DND-41 (cell line): ENCODE results near the gene SDCBP2.

Source experiments
- ATAC-seq: fragments of 200-7000 bp; cut with Tn5 transposase; 3 replicates; pipeline ENCODE4 v1.9.1; 2021; ENCODE audit warnings: low read depth; ENCODE audit not compliant: insufficient read depth
- DNase-seq: peaks from one replicate; pipeline ENCODE4 v3.0.0-alpha.2; 2020
- H2AFZ ChIP-seq: 2 replicates; pipeline ENCODE4 v1.6.0; 2012; ENCODE audit warnings: low read depth, low read length
- H3K27ac ChIP-seq: 2 replicates; pipeline ENCODE4 v1.5.1; 2012; ENCODE audit warnings: low read length, inconsistent platforms
- H3K27me3 ChIP-seq: fragments of 200-600 bp; sonication (generic); 2 replicates; pipeline ENCODE4 v1.6.0; 2012; ENCODE audit warnings: low read length, mild to moderate bottlenecking, inconsistent platforms; ENCODE audit not compliant: insufficient read depth, poor library complexity
- H3K36me3 ChIP-seq: 2 replicates; pipeline ENCODE4 v1.5.1; 2012; ENCODE audit warnings: low read length, inconsistent platforms; ENCODE audit not compliant: insufficient read depth
- H3K4me1 ChIP-seq: 2 replicates; pipeline ENCODE4 v1.5.1; 2012; ENCODE audit warnings: mild to moderate bottlenecking, low read length; ENCODE audit not compliant: insufficient read depth
- H3K4me2 ChIP-seq: 2 replicates; pipeline ENCODE4 v1.6.0; 2012; ENCODE audit warnings: mild to moderate bottlenecking, moderate library complexity, low read length, inconsistent platforms; ENCODE audit not compliant: insufficient read depth
- H3K4me3 ChIP-seq, 2 experiments: fragments of 200-600 bp in 1 of 2; shearing (Covaris generic) in 1 of 2; 2 replicates each; pipeline ENCODE4 v1.5.1; 2012 to 2016; ENCODE audit warnings: inconsistent platforms in 2 of 2, low read length in 2 of 2, mild to moderate bottlenecking in 2 of 2, low read depth in 1 of 2, moderate library complexity in 1 of 2
- H3K79me2 ChIP-seq: 2 replicates; pipeline ENCODE4 v1.6.0; 2012; ENCODE audit warnings: low read length, inconsistent platforms; ENCODE audit not compliant: insufficient read depth
- H3K9ac ChIP-seq: 2 replicates; pipeline ENCODE4 v1.6.0; 2012; ENCODE audit warnings: low read depth, mild to moderate bottlenecking, inconsistent platforms, low read length, moderate library complexity
- H3K9me3 ChIP-seq: 2 replicates; pipeline ENCODE4 v1.5.1; 2012; ENCODE audit warnings: low read length, moderate library complexity, mild to moderate bottlenecking, inconsistent platforms; ENCODE audit not compliant: insufficient read depth, severe bottlenecking
- H4K20me1 ChIP-seq: 2 replicates; pipeline ENCODE4 v1.6.0; 2012; ENCODE audit warnings: low read length; ENCODE audit not compliant: insufficient read depth
- EZH2 ChIP-seq: IDR thresholded peaks from 3 replicates; pipeline ENCODE4 v1.6.1; 2012; ENCODE audit warnings: borderline replicate concordance, low read depth, mild to moderate bottlenecking, moderate library complexity, low read length, inconsistent platforms; ENCODE audit not compliant: severe bottlenecking
- TF ChIP-seq, protein P1 (sequence below): IDR thresholded peaks from 2 replicates; pipeline ENCODE4 v1.5.1; 2012; ENCODE audit warnings: borderline replicate concordance, low read length, moderate library complexity, mild to moderate bottlenecking; ENCODE audit not compliant: poor library complexity, severe bottlenecking; ENCODE audit errors: extremely low read depth

SDCBP2 gene

DNA sequence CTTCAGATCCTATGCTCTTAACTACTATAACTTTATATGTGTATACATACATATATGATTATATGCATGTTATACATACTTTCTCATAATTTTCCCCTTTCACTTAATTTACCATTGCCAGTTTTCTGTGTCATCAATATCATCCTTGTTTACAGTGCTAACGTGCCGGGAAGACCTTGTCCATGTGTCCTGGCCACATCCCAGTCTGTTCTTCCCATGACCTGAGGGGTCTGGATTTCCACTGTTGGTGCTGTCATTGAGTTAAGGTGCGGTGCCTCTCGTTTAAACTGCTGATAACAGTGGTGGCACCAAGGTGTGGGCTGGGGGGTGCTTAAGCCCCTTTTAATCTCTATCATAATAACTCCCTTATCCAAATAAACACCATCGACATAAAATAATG lies 8.5 kb upstream of the SDCBP2 start:
- TF ChIP-seq, protein P1, sequence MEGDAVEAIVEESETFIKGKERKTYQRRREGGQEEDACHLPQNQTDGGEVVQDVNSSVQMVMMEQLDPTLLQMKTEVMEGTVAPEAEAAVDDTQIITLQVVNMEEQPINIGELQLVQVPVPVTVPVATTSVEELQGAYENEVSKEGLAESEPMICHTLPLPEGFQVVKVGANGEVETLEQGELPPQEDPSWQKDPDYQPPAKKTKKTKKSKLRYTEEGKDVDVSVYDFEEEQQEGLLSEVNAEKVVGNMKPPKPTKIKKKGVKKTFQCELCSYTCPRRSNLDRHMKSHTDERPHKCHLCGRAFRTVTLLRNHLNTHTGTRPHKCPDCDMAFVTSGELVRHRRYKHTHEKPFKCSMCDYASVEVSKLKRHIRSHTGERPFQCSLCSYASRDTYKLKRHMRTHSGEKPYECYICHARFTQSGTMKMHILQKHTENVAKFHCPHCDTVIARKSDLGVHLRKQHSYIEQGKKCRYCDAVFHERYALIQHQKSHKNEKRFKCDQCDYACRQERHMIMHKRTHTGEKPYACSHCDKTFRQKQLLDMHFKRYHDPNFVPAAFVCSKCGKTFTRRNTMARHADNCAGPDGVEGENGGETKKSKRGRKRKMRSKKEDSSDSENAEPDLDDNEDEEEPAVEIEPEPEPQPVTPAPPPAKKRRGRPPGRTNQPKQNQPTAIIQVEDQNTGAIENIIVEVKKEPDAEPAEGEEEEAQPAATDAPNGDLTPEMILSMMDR, result no peak
- no peak for TF ChIP-seq EZH2

GRCh38 chr20:1336699-1337367 lies 7.9 kb upstream of the SDCBP2 start:
- TF ChIP-seq EZH2, result no peak
- TF ChIP-seq, protein P1, result no peak
- no peak overlapping the region for H3K9ac ChIP-seq
- H2AFZ ChIP-seq, result no peak overlapping the region
- H3K36me3 ChIP-seq, result peaks cover 42% of the 10 kb centered on the region
- H4K20me1 ChIP-seq, result peaks cover 51% of the 10 kb centered on the region
- no peaks in the 10 kb centered on the region for H3K9me3 ChIP-seq
- DNase-seq, result peak; percentile 4
- no peaks in the 10 kb centered on the region for H3K4me1 ChIP-seq
- H3K79me2 ChIP-seq, result peaks cover 12% of the 10 kb centered on the region
- H3K4me2 ChIP-seq, result no peak overlapping the region
- H3K27me3 ChIP-seq, result no peaks in the 10 kb centered on the region
- no peak for ATAC-seq
- H3K4me3 ChIP-seq, result no peak overlapping the region
- no peak overlapping the region for H3K27ac ChIP-seq

More for the DNA sequence above, 8.5 kb upstream of the SDCBP2 start:
- H3K4me2 ChIP-seq, result no peak overlapping the region
- ATAC-seq, result no peak
- no peaks in the 10 kb centered on the region for H3K9me3 ChIP-seq
- peaks cover 37% of the 10 kb centered on the region for H3K36me3 ChIP-seq
- H4K20me1 ChIP-seq, result peaks cover 45% of the 10 kb centered on the region
- H3K27ac ChIP-seq, result no peak overlapping the region
- H3K27me3 ChIP-seq, result no peaks in the 10 kb centered on the region
- DNase-seq, result peak; percentile 2
- no peak overlapping the region for H3K9ac ChIP-seq
- H3K79me2 ChIP-seq, result peaks cover 7% of the 10 kb centered on the region; the same call in 1 of the 2 replicates
- H3K4me3 ChIP-seq, result no peak overlapping the region
- H3K4me1 ChIP-seq, result no peaks in the 10 kb centered on the region
- no peak overlapping the region for H2AFZ ChIP-seq

GRCh38 chr20:1335961-1336698 lies 7.2 kb upstream of the SDCBP2 start:
- DNase-seq, result peak; percentile 4
- H3K9me3 ChIP-seq, result no peaks in the 10 kb centered on the region
- ATAC-seq, result no peak
- H3K27ac ChIP-seq, result no peak overlapping the region
- no peaks in the 10 kb centered on the region for H3K4me1 ChIP-seq
- no peak overlapping the region for H3K9ac ChIP-seq
- no peak overlapping the region for H3K4me3 ChIP-seq
- H3K36me3 ChIP-seq, result peaks cover 48% of the 10 kb centered on the region
- no peaks in the 10 kb centered on the region for H3K27me3 ChIP-seq
- H4K20me1 ChIP-seq, result peaks cover 53% of the 10 kb centered on the region
- TF ChIP-seq EZH2, result no peak
- TF ChIP-seq, protein P1, result no peak
- H3K79me2 ChIP-seq, result peaks cover 19% of the 10 kb centered on the region
- H3K4me2 ChIP-seq, result no peak overlapping the region
- H2AFZ ChIP-seq, result no peak overlapping the region
